ENCODE measurements around the gene TMEM260. TPM values are rescaled to one million over a fixed set of nuclear protein-coding genes. Genes with fewer than 3 reads are reported as not detected.

The TMEM260 gene
- total and polyA plus RNA-seq, 10 of the 15 experiments (the other 5 are each of a cell fraction or from before 2014, with no cell fraction given): 3.2 to 13.6 (median 11.0) TPM

DNA sequence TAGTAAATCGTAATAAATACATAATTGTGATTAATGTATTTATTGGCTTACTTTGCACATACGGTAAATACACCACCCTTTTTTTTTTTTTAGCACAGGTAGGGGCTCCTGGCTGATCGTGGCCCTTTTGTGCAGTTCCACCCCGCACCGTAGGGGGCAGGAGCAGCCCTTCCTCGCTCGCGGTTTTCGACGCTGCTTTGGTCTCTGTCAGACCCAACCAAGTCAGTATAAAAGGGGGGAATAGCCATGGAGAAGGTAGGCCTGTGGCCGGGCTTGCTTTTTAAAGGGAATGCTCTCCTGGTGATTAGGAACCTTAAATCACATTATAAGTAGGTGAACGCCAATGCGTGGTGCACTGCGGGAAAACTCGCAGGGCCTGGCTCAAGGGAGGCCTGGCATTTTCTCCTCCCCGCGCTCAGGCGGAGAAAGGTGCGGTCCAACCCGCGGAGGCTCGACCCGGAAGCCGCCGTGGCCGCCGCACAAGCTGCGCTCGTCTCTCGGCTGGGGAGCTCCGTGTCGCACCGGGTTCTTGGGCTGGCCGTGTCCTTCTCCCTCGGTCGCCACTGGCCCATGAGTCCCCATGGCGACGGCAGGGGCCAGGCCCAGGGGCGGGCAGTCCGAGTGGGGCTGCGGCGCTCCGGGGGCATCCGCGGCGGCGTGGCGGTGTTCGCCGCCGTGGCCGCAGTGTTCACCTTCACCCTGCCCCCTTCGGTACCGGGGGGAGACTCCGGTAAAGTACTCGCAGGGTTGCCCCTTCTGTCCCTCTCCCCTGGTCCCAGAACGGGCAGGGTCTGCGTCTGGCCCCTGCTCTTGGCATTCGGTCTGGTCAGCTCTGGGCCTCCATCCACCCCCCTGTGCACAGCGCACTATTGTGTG is at the start of gene TMEM260 (continued):
- TF ChIP-seq, protein P1, sequence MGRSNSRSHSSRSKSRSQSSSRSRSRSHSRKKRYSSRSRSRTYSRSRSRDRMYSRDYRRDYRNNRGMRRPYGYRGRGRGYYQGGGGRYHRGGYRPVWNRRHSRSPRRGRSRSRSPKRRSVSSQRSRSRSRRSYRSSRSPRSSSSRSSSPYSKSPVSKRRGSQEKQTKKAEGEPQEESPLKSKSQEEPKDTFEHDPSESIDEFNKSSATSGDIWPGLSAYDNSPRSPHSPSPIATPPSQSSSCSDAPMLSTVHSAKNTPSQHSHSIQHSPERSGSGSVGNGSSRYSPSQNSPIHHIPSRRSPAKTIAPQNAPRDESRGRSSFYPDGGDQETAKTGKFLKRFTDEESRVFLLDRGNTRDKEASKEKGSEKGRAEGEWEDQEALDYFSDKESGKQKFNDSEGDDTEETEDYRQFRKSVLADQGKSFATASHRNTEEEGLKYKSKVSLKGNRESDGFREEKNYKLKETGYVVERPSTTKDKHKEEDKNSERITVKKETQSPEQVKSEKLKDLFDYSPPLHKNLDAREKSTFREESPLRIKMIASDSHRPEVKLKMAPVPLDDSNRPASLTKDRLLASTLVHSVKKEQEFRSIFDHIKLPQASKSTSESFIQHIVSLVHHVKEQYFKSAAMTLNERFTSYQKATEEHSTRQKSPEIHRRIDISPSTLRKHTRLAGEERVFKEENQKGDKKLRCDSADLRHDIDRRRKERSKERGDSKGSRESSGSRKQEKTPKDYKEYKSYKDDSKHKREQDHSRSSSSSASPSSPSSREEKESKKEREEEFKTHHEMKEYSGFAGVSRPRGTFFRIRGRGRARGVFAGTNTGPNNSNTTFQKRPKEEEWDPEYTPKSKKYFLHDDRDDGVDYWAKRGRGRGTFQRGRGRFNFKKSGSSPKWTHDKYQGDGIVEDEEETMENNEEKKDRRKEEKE (IDR thresholded peaks at IDR 0.05): peak; percentile 97
- TF ChIP-seq NFYA (IDR thresholded peaks at IDR 0.05; ENCODE audit: borderline replicate concordance, low read depth, low read length) (no peak), CBFB (IDR thresholded peaks at IDR 0.05; ENCODE audit: low read depth) (peak; percentile 33; the same call in 1 of the 2 replicates), NR2F1 (conservative IDR thresholded peaks at IDR 0.05) (peak; percentile 74)

DNA sequence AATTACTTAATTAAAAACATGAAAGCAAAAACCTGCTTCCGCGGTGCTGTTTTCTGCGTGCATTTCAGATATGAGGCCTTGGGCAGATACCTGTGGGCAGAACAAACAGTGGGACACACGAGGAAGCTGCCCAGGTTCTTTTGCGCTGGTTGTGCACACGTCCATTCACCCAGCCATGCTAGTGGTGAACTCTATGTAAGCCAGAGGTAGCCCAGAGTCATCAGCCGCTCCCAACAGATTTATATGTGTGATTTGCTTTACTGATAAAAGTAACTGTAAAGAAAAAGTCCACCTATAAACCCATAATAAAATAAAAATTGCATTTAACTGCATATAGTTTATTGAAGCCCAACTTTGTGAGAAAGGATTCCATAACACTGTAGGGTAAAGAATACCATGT is 47.1 kb upstream of the TMEM260 start:
- no TSS peak for BruUV-seq (replicated peaks)
- no peaks in the 10 kb centered on the region for H3K4me1 ChIP-seq (ENCODE audit: control insufficient read depth, insufficient read depth, low read length)
- H3K4me3 ChIP-seq: no peak overlapping the region
- H3K27ac ChIP-seq (ENCODE audit: control insufficient read depth, insufficient read depth): no peak overlapping the region
- H4K20me1 ChIP-seq (ENCODE audit: control insufficient read depth, insufficient read depth): no peaks in the 10 kb centered on the region
- no peak overlapping the region for H2AFZ ChIP-seq (ENCODE audit: control insufficient read depth, low read depth, low read length)
- ChIA-PET CTCF (no interaction called here), SMC1A (ENCODE audit: uncharacterized antibody, unreplicated experiment) (no interaction called here), POLR2A (interaction anchor here (0.6 kb wide), 1 partner anchor 1251 kb away, joined by 4 read pairs; no protein-coding TSS in a partner anchor), RAD21 (ENCODE audit: unreplicated experiment) (no interaction called here)
- no peaks in the 10 kb centered on the region; a peak in 1 of 4 replicates for H3K27me3 ChIP-seq (replicated peaks in 1 of 2; ENCODE audit: control insufficient read depth in 2 of 2, insufficient read depth in 2 of 2, low read length in 1 of 2)
- FAIRE-seq (no peak), DNase-seq (ENCODE audit: low read depth, low spot score) (no peak), ATAC-seq (no peak)
- no peaks in the 10 kb centered on the region for H3K79me2 ChIP-seq (ENCODE audit: control insufficient read depth, insufficient read depth, low read length)
- H3K36me3 ChIP-seq (ENCODE audit: control insufficient read depth in 2 of 2, insufficient read depth in 2 of 2, low read length in 1 of 2): no peaks in the 10 kb centered on the region
- intact Hi-C loops (cut with micrococcal nuclease; ENCODE audit: unreplicated experiment) (no loop called here), in situ Hi-C loops (cut with MboI) (no loop called here)
- no peaks in the 10 kb centered on the region for H3K9me3 ChIP-seq (replicated peaks; ENCODE audit: control insufficient read depth, insufficient read depth, low read length)
- WGBS (ENCODE audit: insufficient coverage, insufficient replicate concordance, low lambda C conversion rate, missing lambda C conversion rate): 60% methylated on average over 7 of the region's 7 CpGs
- no peak overlapping the region for H3K4me2 ChIP-seq (ENCODE audit: control insufficient read depth, insufficient read depth)
- no peak overlapping the region for H3K9ac ChIP-seq (ENCODE audit: control insufficient read depth, insufficient read depth, low read length)
- TF ChIP-seq GATAD2B (conservative IDR thresholded peaks at IDR 0.05; ENCODE audit: low read depth) (no peak), EZH2 (IDR thresholded peaks at IDR 0.05; ENCODE audit: borderline replicate concordance, control insufficient read depth, low read depth, low read length) (no peak), STAT3 (IDR thresholded peaks at IDR 0.05; ENCODE audit: low read depth, low read length) (no peak), SIX5 (IDR thresholded peaks at IDR 0.05; ENCODE audit: low read depth, low read length, severe bottlenecking) (no peak)
- TF ChIP-seq, protein P2, sequence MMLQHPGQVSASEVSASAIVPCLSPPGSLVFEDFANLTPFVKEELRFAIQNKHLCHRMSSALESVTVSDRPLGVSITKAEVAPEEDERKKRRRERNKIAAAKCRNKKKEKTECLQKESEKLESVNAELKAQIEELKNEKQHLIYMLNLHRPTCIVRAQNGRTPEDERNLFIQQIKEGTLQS (IDR thresholded peaks at IDR 0.05; ENCODE audit: borderline replicate concordance, extremely low read depth, low read depth, low read length): no peak
- TF ChIP-seq, protein P3, sequence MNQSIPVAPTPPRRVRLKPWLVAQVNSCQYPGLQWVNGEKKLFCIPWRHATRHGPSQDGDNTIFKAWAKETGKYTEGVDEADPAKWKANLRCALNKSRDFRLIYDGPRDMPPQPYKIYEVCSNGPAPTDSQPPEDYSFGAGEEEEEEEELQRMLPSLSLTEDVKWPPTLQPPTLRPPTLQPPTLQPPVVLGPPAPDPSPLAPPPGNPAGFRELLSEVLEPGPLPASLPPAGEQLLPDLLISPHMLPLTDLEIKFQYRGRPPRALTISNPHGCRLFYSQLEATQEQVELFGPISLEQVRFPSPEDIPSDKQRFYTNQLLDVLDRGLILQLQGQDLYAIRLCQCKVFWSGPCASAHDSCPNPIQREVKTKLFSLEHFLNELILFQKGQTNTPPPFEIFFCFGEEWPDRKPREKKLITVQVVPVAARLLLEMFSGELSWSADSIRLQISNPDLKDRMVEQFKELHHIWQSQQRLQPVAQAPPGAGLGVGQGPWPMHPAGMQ (IDR thresholded peaks at IDR 0.05; ENCODE audit: borderline replicate concordance): no peak
- TF ChIP-seq, protein P4, sequence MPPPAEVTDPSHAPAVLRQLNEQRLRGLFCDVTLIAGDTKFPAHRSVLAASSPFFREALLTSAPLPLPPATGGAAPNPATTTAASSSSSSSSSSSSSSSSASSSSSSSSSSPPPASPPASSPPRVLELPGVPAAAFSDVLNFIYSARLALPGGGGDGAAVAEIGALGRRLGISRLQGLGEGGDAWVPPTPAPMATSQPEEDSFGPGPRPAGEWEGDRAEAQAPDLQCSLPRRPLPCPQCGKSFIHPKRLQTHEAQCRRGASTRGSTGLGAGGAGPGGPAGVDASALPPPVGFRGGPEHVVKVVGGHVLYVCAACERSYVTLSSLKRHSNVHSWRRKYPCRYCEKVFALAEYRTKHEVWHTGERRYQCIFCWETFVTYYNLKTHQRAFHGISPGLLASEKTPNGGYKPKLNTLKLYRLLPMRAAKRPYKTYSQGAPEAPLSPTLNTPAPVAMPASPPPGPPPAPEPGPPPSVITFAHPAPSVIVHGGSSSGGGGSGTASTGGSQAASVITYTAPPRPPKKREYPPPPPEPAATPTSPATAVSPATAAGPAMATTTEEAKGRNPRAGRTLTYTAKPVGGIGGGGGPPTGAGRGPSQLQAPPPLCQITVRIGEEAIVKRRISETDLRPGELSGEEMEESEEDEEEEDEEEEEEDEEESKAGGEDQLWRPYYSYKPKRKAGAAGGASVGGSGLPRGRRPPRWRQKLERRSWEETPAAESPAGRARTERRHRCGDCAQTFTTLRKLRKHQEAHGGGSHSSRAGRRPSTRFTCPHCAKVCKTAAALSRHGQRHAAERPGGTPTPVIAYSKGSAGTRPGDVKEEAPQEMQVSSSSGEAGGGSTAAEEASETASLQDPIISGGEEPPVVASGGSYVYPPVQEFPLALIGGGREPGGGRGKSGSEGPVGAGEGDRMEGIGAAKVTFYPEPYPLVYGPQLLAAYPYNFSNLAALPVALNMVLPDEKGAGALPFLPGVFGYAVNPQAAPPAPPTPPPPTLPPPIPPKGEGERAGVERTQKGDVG (CRISPR knock-in tag; IDR thresholded peaks at IDR 0.05): no peak

Measured in GM12878 (cell line).